NCI-H187 treated with DMSO at 0.1 percent for 48 hours (cell line): ENCODE results near the gene MEP1A.
"Not testable (repeated sequence)": the region's sequence is repeated elsewhere in the genome, so short reads cannot be mapped to it uniquely, and the experiment has no call there.

Source experiments
- DNase-seq: peaks from one replicate; lab custom pipeline; 2025; lab: John Stamatoyannopoulos, UW

MEP1A gene, protein sequence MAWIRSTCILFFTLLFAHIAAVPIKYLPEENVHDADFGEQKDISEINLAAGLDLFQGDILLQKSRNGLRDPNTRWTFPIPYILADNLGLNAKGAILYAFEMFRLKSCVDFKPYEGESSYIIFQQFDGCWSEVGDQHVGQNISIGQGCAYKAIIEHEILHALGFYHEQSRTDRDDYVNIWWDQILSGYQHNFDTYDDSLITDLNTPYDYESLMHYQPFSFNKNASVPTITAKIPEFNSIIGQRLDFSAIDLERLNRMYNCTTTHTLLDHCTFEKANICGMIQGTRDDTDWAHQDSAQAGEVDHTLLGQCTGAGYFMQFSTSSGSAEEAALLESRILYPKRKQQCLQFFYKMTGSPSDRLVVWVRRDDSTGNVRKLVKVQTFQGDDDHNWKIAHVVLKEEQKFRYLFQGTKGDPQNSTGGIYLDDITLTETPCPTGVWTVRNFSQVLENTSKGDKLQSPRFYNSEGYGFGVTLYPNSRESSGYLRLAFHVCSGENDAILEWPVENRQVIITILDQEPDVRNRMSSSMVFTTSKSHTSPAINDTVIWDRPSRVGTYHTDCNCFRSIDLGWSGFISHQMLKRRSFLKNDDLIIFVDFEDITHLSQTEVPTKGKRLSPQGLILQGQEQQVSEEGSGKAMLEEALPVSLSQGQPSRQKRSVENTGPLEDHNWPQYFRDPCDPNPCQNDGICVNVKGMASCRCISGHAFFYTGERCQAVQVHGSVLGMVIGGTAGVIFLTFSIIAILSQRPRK

DNA sequence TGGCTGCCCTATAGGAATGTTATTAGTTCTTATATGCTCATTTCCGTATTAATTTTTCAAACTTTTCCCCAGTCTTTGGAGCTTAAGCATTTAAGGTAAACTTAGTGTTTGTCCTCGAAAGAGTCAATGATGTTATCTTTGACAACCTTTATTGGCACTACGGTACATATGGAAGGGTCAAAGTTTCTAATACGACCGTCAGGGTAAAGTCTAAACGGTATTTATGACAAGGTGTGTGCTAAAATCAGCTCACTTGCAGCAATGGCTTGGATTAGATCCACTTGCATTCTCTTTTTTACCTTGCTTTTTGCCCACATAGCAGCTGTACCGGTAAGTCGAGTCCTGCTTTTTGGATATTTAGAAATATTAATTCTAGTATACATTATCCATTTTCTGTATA lies at the start of gene MEP1A:
MEP1A (plus strand) TSS at position 252 of the 400 bp plus-strand sequence; CDS start at position 262, 10 bp downstream.
- no peak for DNase-seq

DNA sequence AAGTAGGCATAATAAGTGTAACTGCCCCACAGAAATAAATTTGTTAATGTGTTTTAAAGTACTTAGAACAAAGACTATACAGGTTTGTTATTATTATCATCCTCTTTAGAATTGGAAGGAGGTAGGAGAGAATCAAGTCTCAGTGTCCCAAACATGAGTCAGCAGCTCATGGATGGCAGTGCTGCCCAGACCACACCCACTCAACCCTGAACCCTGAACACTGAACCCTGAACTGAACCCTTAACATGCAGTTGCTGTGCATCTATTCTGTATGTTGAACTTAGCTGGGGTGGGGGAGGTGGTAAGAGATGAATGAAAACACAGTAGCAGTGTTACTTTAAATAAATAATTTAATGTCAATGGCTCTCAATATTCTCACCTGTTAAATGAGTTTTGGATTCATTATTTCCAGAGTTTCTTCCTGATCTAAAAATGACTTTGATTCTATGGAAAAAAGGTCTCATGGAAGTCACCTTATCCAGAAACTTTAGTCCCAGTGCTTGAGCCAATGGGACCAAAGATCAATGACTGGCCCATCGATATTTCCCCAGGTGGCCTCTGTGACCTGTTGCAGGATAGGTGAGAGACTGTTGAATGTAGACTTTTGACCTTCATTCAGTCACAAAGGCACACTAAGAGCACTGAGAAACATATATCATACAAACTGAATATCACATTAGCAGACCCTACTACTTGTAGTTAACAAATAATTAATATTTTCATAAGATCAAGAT lies 49.6 kb upstream of the MEP1A start:
- no peak for DNase-seq

DNA sequence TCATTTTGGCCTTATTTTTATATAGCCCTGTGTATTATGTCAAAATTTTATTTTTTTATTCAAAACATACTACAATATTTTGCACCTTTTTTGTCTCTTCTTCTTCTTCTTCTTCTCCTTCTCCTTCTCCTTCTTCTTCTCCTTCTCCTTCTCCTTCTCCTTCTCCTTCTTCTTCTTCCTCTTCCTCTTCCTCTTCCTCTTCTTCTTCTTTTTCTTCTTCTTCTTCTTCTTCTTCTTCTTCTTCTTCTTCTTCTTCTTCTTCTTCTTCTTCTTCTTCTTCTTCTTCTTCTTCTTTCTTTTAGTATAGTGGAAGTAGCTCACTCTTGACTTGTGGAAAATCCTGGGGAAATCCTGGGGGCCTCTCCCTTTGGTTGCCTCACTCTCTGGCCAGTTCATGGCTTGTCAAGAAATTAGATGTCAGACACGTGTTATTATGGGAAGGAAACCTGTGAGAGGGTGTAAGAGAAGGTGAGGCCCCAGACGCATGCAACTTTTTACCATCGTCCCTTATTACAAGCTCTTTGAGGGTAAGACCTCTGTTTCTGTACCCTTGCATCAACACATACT lies 48.9 kb upstream of the MEP1A start:
- DNase-seq: not testable (repeated sequence)

DNA sequence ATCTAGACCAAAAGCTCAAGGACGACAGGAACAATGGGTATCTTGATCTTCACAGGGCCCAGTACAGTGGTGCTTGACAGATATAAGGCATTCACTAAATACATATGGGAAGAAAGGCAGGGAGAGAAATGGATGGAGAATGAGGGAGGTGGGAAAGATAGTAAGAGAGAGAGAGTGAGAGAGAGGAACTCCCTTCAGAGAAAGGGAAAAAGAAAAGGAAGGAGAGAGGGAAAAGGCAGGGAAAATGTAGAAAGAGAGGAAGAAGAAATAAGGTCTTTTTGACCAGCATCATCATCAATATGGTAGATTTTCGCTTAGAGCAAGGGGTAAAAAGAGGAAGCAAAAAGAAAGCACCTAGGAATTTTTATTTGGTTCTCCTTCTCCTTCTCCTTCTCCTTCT lies 47.2 kb upstream of the MEP1A start:
- DNase-seq: no peak

DNA sequence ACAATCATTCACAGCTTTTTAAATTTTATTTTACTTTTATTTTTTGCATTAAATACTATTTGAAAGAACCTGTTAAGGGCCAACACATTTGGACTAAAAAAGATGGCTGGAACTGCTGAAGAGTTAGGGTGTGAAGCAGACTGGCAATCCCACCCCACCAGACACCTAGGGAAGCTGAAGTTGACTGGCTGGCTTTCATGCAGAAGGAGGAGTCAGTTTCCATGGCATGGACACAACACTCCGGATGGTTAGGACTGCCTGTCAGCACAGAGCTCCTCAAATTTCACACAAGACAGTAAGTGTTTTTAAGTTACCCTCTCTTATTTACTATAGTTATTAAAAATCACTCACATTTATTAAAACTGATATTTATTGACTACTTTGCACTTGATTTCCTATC lies 46.5 kb upstream of the MEP1A start, which contains the start of gene ANKRD66:
ANKRD66 (plus strand) TSS at position 238 of the 400 bp plus-strand sequence. CDS start 5,016 bp downstream, outside the sequence.
- no peak for DNase-seq

DNA sequence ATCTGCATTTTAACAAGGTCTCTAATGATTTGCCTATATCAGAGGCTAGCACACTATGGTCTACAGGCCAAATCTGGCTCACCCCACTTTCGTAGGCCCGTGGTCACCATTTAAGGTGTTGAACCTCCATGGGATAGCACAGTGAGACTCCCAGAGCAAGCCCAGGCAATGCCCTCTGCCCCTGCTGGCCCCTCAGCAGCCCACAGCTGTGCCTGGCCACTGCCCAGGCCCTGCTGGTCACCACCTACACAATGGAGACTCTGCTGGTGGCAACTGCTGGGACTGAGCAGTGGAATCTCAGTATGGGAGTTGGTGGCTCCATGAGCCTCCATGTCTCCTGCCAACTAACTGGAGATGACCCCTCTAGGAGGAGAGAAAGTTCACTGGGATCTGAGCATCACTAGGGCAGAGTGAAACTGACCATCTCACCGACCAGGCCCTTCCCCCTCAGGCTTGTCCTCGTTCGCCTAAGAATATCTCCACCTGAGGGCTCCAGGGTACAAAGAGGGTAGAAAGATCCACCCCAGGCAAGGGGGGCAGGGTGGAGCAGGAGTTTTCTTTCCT lies 44.2 kb upstream of the MEP1A start:
- no peak for DNase-seq

DNA sequence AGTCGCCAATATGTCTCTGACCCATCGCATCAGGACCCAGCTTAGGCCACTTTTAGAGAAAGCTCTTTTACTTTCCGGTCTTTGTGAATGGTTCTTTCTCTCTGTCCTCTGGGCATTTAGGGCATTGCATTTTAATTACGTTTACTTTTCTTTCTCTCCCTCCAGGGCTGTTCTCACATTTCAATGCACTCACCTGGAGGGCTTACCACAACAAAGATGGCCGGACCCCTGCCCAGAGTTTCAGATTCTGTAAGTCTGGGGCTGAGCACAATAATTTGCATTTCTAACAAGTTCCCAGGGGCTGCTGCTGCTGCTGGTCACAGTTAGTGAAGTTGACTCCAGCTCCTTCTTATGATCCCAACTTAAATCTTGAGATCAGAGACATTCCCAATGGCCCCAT lies 43.5 kb upstream of the MEP1A start:
- no peak for DNase-seq

DNA sequence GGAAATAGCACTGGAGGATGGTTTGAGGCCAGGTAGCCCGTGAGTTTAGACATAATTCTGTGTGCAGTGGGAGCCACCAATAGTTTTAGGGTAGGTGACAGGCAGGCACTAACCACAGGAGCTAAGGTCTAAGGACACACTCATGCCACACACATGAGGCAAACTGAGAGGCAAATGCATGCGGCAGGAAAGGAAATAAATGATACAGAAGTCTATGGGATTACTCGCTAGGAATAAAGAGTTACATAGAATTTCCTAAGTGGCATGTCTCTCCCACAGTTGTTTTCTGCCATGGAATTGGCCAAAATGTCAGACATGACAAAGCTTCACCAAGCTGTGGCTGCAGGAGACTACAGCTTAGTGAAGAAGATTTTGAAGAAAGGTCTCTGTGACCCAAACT lies 41.5 kb upstream of the MEP1A start:
- DNase-seq: no peak

DNA sequence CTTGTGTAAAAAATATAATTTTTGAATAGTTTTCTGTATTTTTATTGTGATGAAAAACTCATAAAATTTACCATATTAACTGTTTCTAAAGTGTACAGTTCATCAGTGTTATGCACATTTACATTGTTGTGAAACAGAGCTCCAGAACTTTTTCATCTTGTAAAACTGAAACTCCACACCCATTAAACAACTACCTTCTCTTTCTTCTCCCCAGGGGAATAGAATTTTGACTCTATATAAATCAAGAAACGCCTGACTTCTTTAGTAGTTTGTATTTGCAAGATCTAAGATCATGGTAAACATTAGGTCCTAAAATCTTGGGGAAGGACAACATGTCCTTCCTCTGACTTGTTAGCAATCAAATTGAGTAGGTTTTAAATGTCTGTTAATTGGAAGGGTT lies 37.3 kb upstream of the MEP1A start:
- DNase-seq: no peak

DNA sequence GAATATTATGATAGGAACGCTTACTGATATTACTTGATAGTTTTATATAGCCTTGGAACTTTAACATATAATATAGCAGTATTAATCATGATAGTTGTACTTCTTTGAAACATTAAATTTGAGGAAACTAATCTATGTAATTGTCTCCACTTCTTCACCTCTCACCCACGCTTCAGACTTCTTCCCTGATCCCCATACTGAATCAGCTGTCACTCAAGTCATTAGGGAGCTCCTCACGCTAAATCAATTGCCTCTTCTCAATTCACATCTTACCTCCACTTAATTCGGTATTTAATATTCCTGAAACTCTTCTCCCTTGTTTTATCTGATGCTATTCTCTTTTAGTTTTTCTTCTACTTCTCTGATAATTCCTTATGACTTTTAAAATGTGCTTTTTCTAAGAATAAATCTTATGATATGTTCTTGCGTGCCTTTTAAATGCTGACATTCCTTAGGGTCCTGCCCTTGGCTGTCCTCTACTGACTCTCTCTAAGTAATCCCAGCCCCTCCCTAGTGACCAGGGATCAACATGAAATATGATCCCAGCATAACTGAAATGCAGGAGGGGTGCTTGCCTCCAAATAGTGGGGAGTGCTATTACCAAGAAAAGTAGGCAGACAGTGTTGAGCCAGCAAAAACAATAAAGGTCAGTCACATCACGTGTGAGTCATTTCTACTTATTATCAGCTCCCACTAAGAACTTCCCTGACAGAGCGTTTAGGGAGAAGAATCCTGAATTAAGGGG lies 36.5 kb upstream of the MEP1A start:
- DNase-seq: no peak

DNA sequence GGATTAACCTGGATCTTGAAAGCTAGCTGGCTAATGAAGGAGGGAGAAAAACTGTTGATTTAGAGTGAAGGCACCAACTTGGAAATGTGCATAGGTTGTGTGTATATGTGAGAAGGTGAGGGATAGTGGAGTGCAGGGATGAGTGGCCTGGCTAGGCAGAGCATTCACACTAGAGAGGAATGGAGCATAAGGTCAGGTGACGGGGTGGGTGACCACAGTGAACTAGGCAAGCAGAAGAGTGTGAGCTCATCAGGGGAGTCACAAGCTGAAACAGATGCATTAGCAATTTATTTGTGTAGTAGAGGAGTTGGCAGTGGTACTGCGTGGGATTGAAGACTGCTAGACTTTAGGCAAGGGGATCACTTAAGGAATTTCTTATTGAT lies 36.0 kb upstream of the MEP1A start:
- no peak for DNase-seq

DNA sequence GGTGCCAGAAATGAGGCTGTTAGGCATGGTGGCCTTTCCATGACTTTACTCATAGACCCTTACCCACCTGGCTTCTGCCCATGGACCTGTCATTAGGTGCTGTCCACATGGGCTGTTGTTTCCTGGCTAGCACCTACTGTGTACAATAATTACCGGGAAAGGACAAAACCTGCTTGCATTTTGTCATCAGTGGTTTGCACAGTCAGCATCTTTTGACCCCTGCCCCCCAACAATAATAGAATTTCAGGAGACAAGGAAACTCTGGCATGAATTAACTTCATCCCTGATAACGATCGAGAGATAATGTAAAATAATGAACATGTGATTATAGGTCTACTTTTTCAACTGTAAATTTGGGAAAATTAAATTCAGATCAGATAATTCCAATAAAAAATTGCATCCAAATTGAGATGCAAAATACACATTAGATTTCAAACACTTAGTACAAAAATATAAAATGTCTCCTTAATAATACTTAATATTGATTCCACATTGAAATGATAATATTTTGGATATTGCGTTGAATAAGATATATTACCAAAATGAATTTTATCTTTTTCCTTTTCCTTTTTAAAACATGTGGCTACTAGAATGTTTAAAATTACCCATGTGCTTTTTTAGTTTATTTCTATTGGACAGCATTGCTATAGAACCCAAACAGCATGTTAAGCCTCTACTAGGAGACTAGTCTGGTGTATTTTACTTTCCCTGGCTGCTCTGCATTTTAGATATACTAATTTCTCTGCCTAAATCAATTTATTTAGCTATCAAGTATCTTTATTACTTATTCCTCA lies 34.0 kb upstream of the MEP1A start:
- no peak for DNase-seq

DNA sequence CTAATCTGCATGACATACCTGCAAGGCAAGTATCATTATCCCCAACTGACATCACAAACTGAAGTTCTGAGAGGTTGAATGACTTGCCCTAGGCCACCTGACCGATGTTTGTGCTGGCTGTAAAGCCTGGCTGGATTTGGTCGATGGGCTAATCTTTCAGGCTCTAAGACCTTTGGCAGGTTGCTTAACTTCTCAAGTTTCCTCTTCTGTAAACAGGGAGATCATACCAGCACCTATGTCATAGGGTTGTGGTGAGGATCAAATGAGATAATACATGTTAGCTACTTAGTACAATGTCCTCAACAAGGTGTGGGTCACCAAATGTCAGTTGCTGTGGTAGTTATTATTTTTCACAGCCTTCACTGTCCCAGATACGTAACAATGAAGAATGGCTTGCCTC lies 32.3 kb upstream of the MEP1A start:
- DNase-seq: no peak

DNA sequence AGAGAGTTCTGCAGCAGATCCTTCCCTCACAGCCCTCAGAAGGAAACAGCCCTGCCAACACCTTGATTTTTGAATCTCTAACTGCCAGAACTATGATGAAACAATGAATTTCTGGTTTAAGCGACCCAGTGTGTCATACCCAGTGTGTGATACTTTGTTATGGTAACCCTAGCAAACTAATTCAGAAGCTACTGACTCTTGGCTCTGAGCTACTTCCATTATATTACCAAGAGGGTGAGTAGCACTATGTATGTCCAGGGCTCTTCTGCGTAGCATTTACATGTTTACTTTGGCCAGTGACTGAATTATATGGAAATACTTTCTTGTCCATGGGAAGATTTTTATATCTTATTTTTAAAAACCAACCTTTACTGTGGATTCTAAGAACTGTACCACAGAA lies 29.7 kb upstream of the MEP1A start:
- no peak for DNase-seq

DNA sequence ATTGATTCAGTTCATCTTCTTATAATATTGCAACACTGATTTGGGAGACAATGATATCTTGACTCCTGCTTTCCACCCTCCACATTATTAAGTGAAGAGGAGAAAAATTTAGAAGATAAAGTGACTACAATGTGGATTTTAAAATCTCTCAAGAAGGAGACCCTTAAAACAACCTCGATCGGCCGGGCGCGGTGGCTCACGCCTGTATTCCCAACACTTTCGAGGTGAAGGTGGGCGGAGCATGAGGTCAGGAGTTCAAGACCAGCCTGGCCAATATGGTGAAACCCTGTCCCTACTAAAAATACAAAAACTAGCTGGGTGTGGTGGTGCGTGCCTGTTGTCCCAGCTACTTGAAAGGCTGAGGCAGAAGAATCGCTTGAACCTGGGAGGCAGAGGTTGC lies 28.9 kb upstream of the MEP1A start:
- not testable (repeated sequence) for DNase-seq

DNA sequence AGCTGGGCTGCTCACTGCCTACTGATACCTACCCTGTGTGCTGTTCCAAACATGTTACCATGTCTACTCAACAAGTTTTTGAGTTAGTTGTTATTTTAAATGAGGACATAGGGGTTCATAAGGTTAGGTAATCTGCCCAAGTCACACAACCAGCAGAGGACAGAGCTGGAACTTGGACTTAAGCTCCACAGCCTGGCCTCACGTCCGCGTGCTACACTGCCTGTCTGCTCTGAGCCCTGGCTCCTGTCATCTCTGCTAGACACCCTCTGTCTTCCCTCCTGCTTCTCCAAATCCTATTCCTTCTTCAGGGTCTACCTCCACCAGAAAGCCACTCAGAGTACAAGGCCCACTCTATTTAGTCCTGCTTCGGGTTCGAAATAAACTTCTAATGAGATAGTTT lies 28.2 kb upstream of the MEP1A start:
- DNase-seq: no peak

DNA sequence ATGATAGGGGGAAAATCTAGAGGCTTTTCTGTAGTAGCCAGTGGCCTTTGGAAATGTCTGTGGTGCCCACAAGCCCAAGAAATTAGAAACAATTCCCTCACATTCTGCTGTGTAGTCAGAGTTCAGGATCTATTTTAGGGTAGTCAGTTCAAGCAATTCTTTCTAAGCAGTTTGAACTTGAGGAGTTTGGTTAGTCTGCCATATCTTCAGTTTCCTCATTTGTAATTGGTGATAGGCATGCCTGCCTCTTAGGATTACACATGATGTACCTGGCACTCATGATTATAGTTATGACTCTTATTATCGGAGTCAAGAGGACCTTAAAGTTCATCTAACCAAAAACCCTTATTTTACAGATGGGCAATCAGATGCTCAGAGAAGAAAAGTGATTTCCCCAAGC lies 21.2 kb upstream of the MEP1A start:
- DNase-seq: no peak

DNA sequence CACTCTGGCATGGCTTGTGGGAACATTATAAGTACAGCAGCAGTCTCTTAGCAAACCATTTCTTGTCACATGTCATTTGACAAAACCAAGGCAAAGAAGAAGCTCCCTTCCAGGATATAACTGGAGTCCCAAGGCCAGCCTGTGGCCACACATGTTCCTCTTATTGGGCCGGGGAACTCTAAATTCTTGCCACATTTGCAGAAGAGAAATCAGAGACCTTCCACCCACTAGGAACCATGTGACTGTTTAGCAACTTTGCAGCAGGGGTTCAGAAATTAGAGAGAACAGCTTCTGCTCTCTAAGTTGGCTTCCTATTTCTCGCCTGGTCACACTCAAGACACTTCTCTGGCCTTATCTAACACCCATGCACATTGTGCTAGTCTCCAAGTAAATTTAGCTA lies 20.4 kb upstream of the MEP1A start:
- DNase-seq: no peak

DNA sequence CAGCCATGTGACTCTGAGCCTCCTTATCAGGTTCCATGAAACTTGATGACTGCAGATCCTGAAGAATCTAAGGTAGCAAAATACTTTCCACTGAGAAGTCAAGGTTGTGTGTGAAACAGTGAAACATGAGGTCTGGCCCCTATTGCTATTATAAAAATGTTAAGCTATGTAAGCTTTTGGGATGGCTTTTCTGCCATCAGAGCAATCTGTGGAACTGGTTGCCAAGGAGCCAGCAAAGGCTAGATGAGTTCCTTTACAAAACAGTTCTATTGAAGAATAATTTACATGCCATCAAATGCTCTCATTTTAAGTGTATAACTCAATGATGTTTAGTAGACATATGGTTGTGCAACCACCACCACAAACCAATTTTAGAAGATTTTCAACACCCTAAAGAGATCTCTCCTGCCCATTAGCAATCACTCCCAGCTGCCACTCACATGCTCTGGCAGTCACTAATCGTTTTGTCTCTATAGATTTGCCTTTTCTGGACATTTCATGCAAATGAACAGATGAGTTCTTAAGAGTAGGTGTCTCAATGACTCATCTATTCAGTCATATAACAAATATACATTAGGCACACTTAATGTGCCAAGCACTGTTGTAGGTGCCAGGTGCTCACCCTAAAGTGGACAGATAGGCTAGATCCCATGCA lies 19.9 kb upstream of the MEP1A start:
- DNase-seq: no peak

DNA sequence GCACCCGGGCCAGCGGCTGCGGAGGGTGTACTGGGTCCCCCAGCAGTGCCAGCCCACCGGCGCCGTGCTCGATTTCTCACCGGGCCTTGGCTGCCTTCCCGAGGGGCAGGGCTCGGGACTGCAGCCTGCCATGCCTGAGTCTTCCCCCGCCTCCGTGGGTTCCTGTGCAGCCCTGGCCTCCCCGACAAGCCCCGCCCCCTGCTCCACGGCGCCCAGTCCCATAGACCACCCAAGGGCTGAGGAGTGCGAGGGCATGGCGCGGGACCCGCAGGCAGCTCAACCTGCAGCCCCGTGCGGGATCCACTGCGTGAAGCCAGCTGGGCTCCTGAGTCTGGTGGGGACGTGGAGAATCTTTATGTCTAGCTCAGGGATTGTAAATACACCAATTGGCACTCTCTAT lies 18.5 kb upstream of the MEP1A start:
- not testable (repeated sequence) for DNase-seq
